Transverse colon (tissue), 4 donors: ENCODE results near the gene IARS2. TPM values are rescaled to one million over a fixed set of nuclear protein-coding genes. Genes with fewer than 3 reads are reported as not detected.
"Not testable (repeated sequence)": the region's sequence is repeated elsewhere in the genome, so short reads cannot be mapped to it uniquely, and the experiment has no call there.

ENCODE experiments used
- DNase-seq: peaks from one replicate; pipeline ENCODE4 v3.0.0-alpha.2; 2019
- H3K27ac ChIP-seq, 4 donors: fragments of 200-600 bp; sonication (generic); 2 replicates each; pipeline ENCODE4 v1.5.1; 2016 to 2018; ENCODE audit warnings: inconsistent platforms in 4 of 4
- H3K27me3 ChIP-seq: fragments of 200-600 bp; sonication (generic); 2 replicates; pipeline ENCODE4 v1.5.1; 2017; ENCODE audit warnings: inconsistent platforms
- H3K36me3 ChIP-seq, 4 donors: fragments of 200-600 bp; sonication (generic); 2 replicates each; pipeline ENCODE4 v1.5.1; 2017 to 2019; ENCODE audit warnings: inconsistent platforms in 4 of 4
- H3K4me1 ChIP-seq, 4 donors: fragments of 200-600 bp; sonication (generic); 2 replicates each; pipeline ENCODE4 v1.5.1; 2017 to 2020; ENCODE audit warnings: inconsistent platforms in 4 of 4
- H3K4me3 ChIP-seq, 4 donors: fragments of 200-600 bp; sonication (generic); 1 replicate in 1 of 4; 2 replicates in 3 of 4; pipeline versions ENCODE4 v1.5.1 to v1.6.1; 2017 to 2019; ENCODE audit warnings: inconsistent platforms in 4 of 4
- H3K9me3 ChIP-seq, 2 donors: fragments of 200-600 bp; sonication (generic); 2 replicates each; pipeline ENCODE4 v1.5.1; 2017 to 2019; ENCODE audit warnings: inconsistent platforms in 2 of 2
- EP300 ChIP-seq: sonication (generic); formaldehyde crosslinking; IDR thresholded peaks from one replicate; pipeline ENCODE4 v1.6.1; 2017; ENCODE audit warnings: antibody characterized with exemption, low read depth
- POLR2A ChIP-seq: fragments of 450-650 bp; IDR thresholded peaks from one replicate; pipeline ENCODE4 v1.6.1; 2016; ENCODE audit warnings: antibody characterized with exemption, mild to moderate bottlenecking, moderate library complexity
- POLR2AphosphoS5 ChIP-seq, 3 donors: sonication (generic); formaldehyde crosslinking; IDR thresholded peaks; one replicate each; pipeline ENCODE4 v1.6.1; 2016; ENCODE audit warnings: antibody characterized with exemption in 3 of 3
- WGBS, 2 donors: methylation state at CpG; one replicate each; pipeline ENCODE4 v1.1.5; 2018; ENCODE audit warnings: low coverage in 1 of 2; 5-methylcytosine and 5-hydroxymethylcytosine counted together
- in situ Hi-C, 4 donors: fragments of 200-750 bp; cut with MboI; loops; one replicate each; pipeline versions ENCODE4 v1.15.0 to v1.15.1; 2017; ENCODE audit warnings: low sequenced_read_pairs in 3 of 4, low pct_ligation_motif_present in 1 of 4, low pct_unique_long_range_greater_than_20kb in 1 of 4
- intact Hi-C: fragments of 100-400 bp; cut with DNase I; formaldehyde crosslinking; loops from one replicate; pipeline ENCODE4 v1.15.1; 2023; ENCODE audit warnings: low total_unique reads
- total RNA-seq, 4 donors: library from RNA; depleted of rRNA; stranded (reverse); fragments of >200 nt; gene quantifications; one replicate each; pipeline ENCODE4 v1.1.0, GENCODE V29; 2016
- TF ChIP-seq, protein P1 (sequence below), 5 experiments: fragments of 200-600 bp in 3 of 5; fragments of 450-650 bp in 2 of 5; sonication (generic) in 3 of 5; IDR thresholded peaks; 1 replicate in 2 of 5; 2 replicates in 3 of 5; pipeline ENCODE4 v1.5.1; 2016 to 2017; ENCODE audit warnings: antibody characterized with exemption in 5 of 5, inconsistent platforms in 3 of 5, mild to moderate bottlenecking in 2 of 5, moderate library complexity in 1 of 5

The IARS2 gene
- total RNA-seq, 4 donors from 2014 or later: 46.2 to 87.0 (median 70.8) TPM

DNA sequence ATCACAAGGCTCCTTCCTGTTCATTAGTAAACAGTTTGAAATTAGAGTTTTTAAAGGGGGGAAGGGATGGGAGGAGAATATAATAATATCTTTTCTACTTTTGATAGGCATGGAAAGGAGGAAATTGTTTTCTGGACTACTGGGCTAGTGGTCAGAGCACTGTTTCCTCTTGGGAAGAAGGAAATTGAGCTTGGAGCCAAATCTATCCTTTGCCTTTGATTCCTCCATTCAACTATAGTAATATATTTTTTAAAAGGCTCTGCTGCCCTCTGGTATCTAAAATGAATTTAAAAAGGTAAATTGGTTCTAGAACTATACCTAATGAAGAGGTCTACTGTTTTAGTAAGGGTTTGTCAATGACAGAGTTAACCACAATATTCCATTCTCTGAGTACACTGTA lies 5.9 kb downstream of the IARS2 start:
- H3K9me3 ChIP-seq: no peaks in the 10 kb centered on the region
- TF ChIP-seq, protein P1, sequence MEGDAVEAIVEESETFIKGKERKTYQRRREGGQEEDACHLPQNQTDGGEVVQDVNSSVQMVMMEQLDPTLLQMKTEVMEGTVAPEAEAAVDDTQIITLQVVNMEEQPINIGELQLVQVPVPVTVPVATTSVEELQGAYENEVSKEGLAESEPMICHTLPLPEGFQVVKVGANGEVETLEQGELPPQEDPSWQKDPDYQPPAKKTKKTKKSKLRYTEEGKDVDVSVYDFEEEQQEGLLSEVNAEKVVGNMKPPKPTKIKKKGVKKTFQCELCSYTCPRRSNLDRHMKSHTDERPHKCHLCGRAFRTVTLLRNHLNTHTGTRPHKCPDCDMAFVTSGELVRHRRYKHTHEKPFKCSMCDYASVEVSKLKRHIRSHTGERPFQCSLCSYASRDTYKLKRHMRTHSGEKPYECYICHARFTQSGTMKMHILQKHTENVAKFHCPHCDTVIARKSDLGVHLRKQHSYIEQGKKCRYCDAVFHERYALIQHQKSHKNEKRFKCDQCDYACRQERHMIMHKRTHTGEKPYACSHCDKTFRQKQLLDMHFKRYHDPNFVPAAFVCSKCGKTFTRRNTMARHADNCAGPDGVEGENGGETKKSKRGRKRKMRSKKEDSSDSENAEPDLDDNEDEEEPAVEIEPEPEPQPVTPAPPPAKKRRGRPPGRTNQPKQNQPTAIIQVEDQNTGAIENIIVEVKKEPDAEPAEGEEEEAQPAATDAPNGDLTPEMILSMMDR (IDR thresholded peaks at IDR 0.05): no peak
- TF ChIP-seq POLR2A (no peak), EP300 (no peak), POLR2AphosphoS5 (IDR thresholded peaks at IDR 0.05) (no peak)
- DNase-seq: no peak
- in situ Hi-C loops (no loop called here), intact Hi-C loops (no loop called here)
- H3K4me1 ChIP-seq: peaks cover 5 to 11% (median 7%) of the 10 kb centered on the region in 4 donors
- peaks cover 0 to 69% (median 18%) of the 10 kb centered on the region in 4 donors for H3K36me3 ChIP-seq
- no peak overlapping the region for H3K27ac ChIP-seq
- H3K4me3 ChIP-seq: no peak overlapping the region
- H3K27me3 ChIP-seq: no peaks in the 10 kb centered on the region

DNA sequence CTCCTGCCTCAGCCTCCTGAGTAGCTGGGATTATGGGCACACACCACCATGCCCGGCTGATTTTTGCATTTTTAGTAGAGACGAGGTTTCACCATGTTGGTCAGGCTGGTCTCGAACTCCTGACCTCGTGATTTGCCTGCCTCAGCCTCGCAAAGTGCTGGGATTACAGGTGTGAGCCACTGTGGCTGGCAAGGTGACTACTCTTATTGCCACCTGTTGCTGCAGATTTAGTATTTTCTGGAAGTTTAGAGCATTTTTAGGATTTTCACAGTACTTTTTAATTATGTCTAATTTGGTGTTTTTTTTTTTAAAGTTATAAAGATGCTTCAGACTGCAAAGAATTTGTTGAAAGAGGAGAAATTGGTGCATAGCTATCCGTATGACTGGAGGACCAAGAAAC lies 16.5 kb downstream of the IARS2 start:
- H3K9me3 ChIP-seq, in situ Hi-C loops, intact Hi-C loops, H3K27ac ChIP-seq, DNase-seq, H3K4me3 ChIP-seq, H3K27me3 ChIP-seq, H3K4me1 ChIP-seq: not testable (repeated sequence)
- peaks cover 0 to 57% (median 29%) of the 10 kb centered on the region in 4 donors for H3K36me3 ChIP-seq
- 85 to 88% methylated on average over 5 to 6 of the region's 6 CpGs for WGBS, 2 donors

DNA sequence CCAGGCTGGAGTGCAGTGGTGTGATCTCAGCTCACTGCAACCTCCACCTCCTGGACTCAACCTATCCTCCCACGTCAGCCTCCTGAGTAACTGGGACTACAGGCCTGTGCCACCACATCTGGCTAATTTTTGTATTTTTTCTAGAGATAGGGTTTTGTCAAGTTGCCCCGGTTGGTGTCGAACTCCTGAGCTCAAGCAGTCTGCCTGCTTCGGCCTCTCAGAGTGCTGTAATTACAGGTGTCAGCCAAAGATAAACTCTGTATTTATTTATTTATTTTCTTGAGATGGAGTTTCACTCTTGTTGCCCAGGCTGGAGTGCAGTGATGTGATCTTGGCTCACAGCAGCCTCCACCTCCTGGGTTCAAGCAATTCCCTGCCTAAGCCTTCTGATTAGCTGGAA lies 18.7 kb downstream of the IARS2 start:
- H3K4me3 ChIP-seq, H3K9me3 ChIP-seq, in situ Hi-C loops, DNase-seq, H3K4me1 ChIP-seq, intact Hi-C loops, H3K27me3 ChIP-seq, H3K27ac ChIP-seq: not testable (repeated sequence)
- 83 to 97% methylated on average over 1 to 4 of the region's 4 CpGs for WGBS, 2 donors
- peaks cover 0 to 41% (median 21%) of the 10 kb centered on the region in 4 donors for H3K36me3 ChIP-seq

DNA sequence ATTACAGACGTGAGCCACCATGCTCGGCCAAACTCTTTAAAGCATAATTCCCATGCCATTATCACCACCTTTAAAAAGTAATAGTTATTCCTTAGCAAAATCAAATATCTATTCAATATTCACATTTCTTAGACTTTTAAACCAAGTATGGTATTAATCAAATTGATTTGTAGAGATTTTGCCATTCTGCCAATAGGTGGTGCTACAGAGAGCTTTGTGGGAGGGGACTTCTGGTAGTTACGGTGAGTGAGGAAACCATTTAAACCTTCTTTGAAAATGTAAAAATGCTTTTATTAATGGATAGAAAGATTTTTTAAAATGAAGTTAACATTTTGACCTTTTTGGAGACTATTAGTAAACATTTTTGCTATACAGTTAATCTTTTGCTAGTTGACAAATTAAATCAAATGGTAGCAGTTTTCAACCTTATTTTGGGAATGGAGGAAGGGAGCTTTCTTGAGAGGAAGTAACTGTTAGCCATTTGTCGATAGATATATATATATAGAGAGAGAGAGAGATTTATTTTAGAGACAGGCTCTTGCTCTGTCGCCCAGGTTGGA lies 19.3 kb downstream of the IARS2 start:
- H3K36me3 ChIP-seq: peaks cover 0 to 36% (median 18%) of the 10 kb centered on the region in 4 donors
- no peak overlapping the region for H3K27ac ChIP-seq
- 73 to 83% methylated on average over 5 of the region's 5 CpGs for WGBS, 2 donors
- no peaks in the 10 kb centered on the region for H3K9me3 ChIP-seq
- H3K4me1 ChIP-seq: no peaks in the 10 kb centered on the region
- TF ChIP-seq, protein P1 (IDR thresholded peaks at IDR 0.05): peak; percentile 47 to 49 (median 48)
- no peak for TF ChIP-seq POLR2A
- in situ Hi-C loops: no loop called here
- H3K27me3 ChIP-seq: no peaks in the 10 kb centered on the region
- no peak overlapping the region for H3K4me3 ChIP-seq
- DNase-seq: no peak
- intact Hi-C loops: no loop called here

DNA sequence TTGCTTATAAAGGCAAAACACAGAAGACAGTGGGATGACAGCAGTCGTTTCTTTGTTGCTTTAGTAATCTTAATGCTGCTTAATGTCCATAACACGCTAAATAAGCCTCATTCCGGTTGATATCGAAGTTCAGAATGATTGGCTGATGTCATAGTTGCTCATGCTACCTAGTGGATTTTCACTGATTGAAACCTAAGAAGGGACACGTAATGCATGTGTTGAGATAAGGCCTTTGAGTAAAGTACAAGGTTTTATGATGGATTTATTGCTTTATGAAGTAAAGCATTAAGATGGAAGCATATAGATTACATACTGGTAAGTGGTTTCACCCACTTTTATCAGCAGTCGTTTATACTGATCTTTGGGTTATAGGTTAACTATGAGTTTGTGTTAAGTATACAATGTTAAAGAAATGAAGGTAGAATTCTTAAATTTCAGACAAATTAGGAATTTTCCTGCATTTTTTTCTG lies 25.1 kb downstream of the IARS2 start:
- peak overlapping the region in 3 of 4 donors; percentile 17 to 20 (median 20) for H3K4me3 ChIP-seq
- H3K4me1 ChIP-seq: peaks cover 0 to 45% (median 20%) of the 10 kb centered on the region in 4 donors
- H3K27me3 ChIP-seq: no peaks in the 10 kb centered on the region
- H3K27ac ChIP-seq: peak overlapping the region; percentile 18 to 82 (median 64)
- intact Hi-C loops: no loop called here
- no peak for DNase-seq
- WGBS, 2 donors: 51 to 55% methylated on average over 6 of the region's 6 CpGs
- in situ Hi-C loops: no loop called here
- TF ChIP-seq, protein P1 (IDR thresholded peaks at IDR 0.05): no peak
- peak; percentile 69 for TF ChIP-seq POLR2A
- peak; percentile 51 to 79 (median 78) for TF ChIP-seq POLR2AphosphoS5 (IDR thresholded peaks at IDR 0.05)
- TF ChIP-seq EP300: no peak
- peaks cover 0 to 11% (median 2%) of the 10 kb centered on the region in 4 donors for H3K36me3 ChIP-seq
- no peaks in the 10 kb centered on the region for H3K9me3 ChIP-seq
